Transverse colon (tissue), 1 donor: Measurements from ENCODE around the gene AGPAT3.

Experiments used
- EP300 ChIP-seq: sonication (generic); formaldehyde crosslinking; IDR thresholded peaks from one replicate; pipeline ENCODE4 v1.6.1; 2017; ENCODE audit warnings: antibody characterized with exemption, low read depth
- POLR2A ChIP-seq: fragments of 450-650 bp; IDR thresholded peaks from one replicate; pipeline ENCODE4 v1.6.1; 2016; ENCODE audit warnings: antibody characterized with exemption, mild to moderate bottlenecking, moderate library complexity

DNA sequence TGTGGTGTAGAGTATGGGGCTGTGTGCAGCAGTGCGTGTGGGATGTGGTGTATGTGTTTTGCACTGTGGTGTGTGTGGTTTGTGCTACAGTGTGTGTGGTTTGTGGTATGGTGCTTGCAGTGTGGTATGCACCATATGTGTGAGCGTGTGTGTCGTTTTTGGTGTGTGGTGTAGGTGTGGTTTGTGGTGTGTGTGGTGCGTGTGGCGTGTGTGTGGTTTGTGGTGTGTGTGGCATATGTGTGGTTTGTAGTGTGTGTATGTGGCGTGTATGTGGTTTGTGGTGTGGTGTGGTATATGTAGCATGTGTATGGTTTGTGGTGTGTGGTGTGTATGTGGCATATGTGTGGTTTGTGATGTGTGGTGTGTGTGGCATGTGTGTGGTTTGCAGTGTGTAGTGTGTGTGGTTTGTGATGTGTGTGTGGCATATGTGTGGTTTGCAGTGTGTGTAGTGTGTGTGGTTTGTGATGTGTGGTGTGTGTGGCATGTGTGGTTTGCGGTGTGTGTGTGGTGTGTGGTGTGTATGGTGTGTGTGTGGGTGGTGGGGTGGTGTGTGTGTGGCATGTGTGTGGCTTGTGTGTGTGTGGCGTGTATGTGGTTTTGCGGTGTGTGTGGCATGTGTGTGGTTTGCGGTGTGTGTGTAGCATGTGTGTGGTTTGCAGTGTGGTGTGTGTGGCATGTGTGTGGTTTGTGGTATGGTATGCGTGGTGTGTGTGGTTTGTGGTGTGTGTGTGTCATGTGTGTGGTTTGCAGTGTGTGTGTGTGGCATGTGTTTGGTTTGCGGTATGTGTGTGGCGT is 93.5 kb downstream of the AGPAT3 start:
- no peak for TF ChIP-seq POLR2A
- no peak for TF ChIP-seq EP300
